ENCODE measurements around the gene TMED6.

- no peak for TF ChIP-seq CTBP1 (IDR thresholded peaks at IDR 0.05; ENCODE audit: borderline replicate concordance)
- TF ChIP-seq FOXM1 (IDR thresholded peaks at IDR 0.05; ENCODE audit: borderline replicate concordance), result no peak
- no peak for TF ChIP-seq L3MBTL2 (conservative IDR thresholded peaks at IDR 0.05)
- no peak for TF ChIP-seq BHLHE40 (IDR thresholded peaks at IDR 0.05; ENCODE audit: borderline replicate concordance)
- no peak for TF ChIP-seq TARDBP (IDR thresholded peaks at IDR 0.05)
- no peak for TF ChIP-seq NFRKB (IDR thresholded peaks at IDR 0.05)
- TF ChIP-seq FOXK2 (IDR thresholded peaks at IDR 0.05), result no peak
- TF ChIP-seq FOXA1 (IDR thresholded peaks at IDR 0.05), result no peak
- TF ChIP-seq SP1 (IDR thresholded peaks at IDR 0.05), result no peak
- no peak for TF ChIP-seq PKNOX1 (IDR thresholded peaks at IDR 0.05)
- TF ChIP-seq ARNT (IDR thresholded peaks at IDR 0.05), result no peak
- TF ChIP-seq ELF4 (IDR thresholded peaks at IDR 0.05), result no peak
- TF ChIP-seq ZNF384 (IDR thresholded peaks at IDR 0.05), result no peak
- TF ChIP-seq HDGF (IDR thresholded peaks at IDR 0.05; ENCODE audit: borderline replicate concordance), result no peak
Observed at GRCh38 chr16:69363281-69363717, 11.7 kb upstream of the TMED6 start.

All from HEK293T (cell line).